GM23248 (cell line): Measurements from ENCODE around the gene MAP4K3. TPM values are rescaled to one million over a fixed set of nuclear protein-coding genes. Genes with fewer than 3 reads are reported as not detected.

Experiments
- DNase-seq: peaks from one replicate; pipeline ENCODE4 v3.0.0-alpha.2; 2015
- H2AFZ ChIP-seq: fragments of 200-600 bp; sonication (generic); 2 replicates; pipeline ENCODE4 v1.6.1; 2016; ENCODE audit warnings: antibody characterized with exemption
- H3F3A ChIP-seq: fragments of 200-600 bp; sonication (generic); 2 replicates; pipeline ENCODE4 v1.6.1; 2016; ENCODE audit warnings: mild to moderate bottlenecking, antibody characterized with exemption, mixed run types; ENCODE audit not compliant: insufficient read depth
- H3K27ac ChIP-seq: fragments of 200-600 bp; sonication (generic); 2 replicates; pipeline ENCODE4 v1.5.1; 2016; ENCODE audit warnings: mild to moderate bottlenecking
- H3K27me3 ChIP-seq: fragments of 200-600 bp; sonication (generic); replicated peaks from 2 replicates; pipeline ENCODE4 v1.6.1; 2016; ENCODE audit warnings: mild to moderate bottlenecking; ENCODE audit not compliant: insufficient read depth
- H3K36me3 ChIP-seq: fragments of 200-600 bp; sonication (generic); 2 replicates; pipeline ENCODE4 v1.6.1; 2016; ENCODE audit warnings: low read depth, mild to moderate bottlenecking
- H3K4me1 ChIP-seq: fragments of 200-600 bp; sonication (generic); 2 replicates; pipeline ENCODE4 v1.6.1; 2016; ENCODE audit warnings: mild to moderate bottlenecking; ENCODE audit not compliant: insufficient read depth
- H3K4me2 ChIP-seq: fragments of 200-600 bp; sonication (generic); one replicate; pipeline ENCODE4 v1.6.1; 2016; ENCODE audit warnings: mild to moderate bottlenecking; ENCODE audit not compliant: unreplicated experiment
- H3K4me3 ChIP-seq: fragments of 200-600 bp; sonication (generic); 2 replicates; pipeline ENCODE4 v1.5.1; 2016; ENCODE audit warnings: mild to moderate bottlenecking
- H3K79me2 ChIP-seq: fragments of 200-600 bp; sonication (generic); 2 replicates; pipeline ENCODE4 v1.6.1; 2016; ENCODE audit warnings: mild to moderate bottlenecking; ENCODE audit not compliant: insufficient read depth
- H3K9ac ChIP-seq: fragments of 200-600 bp; sonication (generic); 2 replicates; pipeline ENCODE4 v1.6.1; 2016; ENCODE audit warnings: mild to moderate bottlenecking
- H3K9me2 ChIP-seq: fragments of 200-600 bp; sonication (generic); 2 replicates; pipeline ENCODE4 v1.6.1; 2016; ENCODE audit warnings: mixed run types, mild to moderate bottlenecking, moderate library complexity; ENCODE audit not compliant: insufficient read depth
- H3K9me3 ChIP-seq: fragments of 200-600 bp; sonication (generic); one replicate; pipeline ENCODE4 v1.6.1; 2017; ENCODE audit warnings: low read depth
- H4K20me1 ChIP-seq: fragments of 200-600 bp; sonication (generic); 2 replicates; pipeline ENCODE4 v1.6.0; 2016; ENCODE audit not compliant: insufficient read depth
- EZH2 ChIP-seq: fragments of 200-600 bp; sonication (generic); IDR thresholded peaks from 2 replicates; pipeline ENCODE4 v1.6.1; 2018; ENCODE audit warnings: antibody characterized with exemption, mild to moderate bottlenecking; ENCODE audit not compliant: insufficient read depth, poor library complexity, severe bottlenecking
- EZH2phosphoT487 ChIP-seq: fragments of 200-600 bp; sonication (generic); IDR thresholded peaks from 2 replicates; pipeline ENCODE4 v1.6.1; 2018; ENCODE audit warnings: antibody characterized with exemption, moderate library complexity, mild to moderate bottlenecking, low read depth; ENCODE audit not compliant: insufficient read depth
- WGBS, 2 experiments: methylation state at CpG; one replicate each; pipeline ENCODE4 v1.1.6; 2015 to 2017; ENCODE audit warnings: low lambda C conversion rate in 2 of 2, low coverage in 1 of 2; ENCODE audit errors: missing lambda C conversion rate in 2 of 2; 5-methylcytosine and 5-hydroxymethylcytosine counted together
- in situ Hi-C: fragments of 300-500 bp; cut with MboI; formaldehyde crosslinking; loops from 2 replicates; pipeline ENCODE4 v1.15.0; 2020
- polyA plus RNA-seq: library from polyadenylated mRNA; unstranded; fragments of >200 nt; fragmentation: Nextera tagmentation; extraction: Ambion mirVana; gene quantifications from 2 replicates; pipeline ENCODE4 v1.2.1, GENCODE V29; 2016
- total RNA-seq: library from RNA; depleted of rRNA; stranded (reverse); fragments of >200 nt; shearing (Covaris generic); gene quantifications from 2 replicates; pipeline ENCODE4 v1.2.3, GENCODE V29; 2014

MAP4K3 gene
- total and polyA plus RNA-seq, 2 experiments from 2014 or later, result 9.9 to 32.0 TPM

DNA sequence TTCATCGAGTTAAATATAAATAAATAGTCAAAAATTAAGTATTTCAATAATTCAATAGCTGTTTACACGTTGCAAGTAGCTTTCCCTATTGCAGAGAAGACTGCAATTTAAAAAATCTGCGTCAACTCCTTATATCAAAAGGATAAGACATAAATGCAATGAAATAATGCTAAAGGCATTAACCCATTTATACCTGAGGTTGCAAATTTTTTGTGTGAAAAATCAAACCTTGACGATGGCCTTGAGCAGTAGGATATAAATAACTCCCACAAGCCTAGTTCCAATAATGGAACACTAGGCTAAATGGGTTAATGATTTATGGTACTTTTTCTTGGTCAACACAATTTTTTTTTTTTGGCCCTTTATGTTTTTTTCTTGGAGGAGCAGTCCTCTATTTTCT is 116.9 kb downstream of the MAP4K3 start:
- no peaks in the 10 kb centered on the region for H4K20me1 ChIP-seq
- WGBS, 2 experiments, result 86 to 87% methylated on average over 4 of the region's 4 CpGs
- H3K4me3 ChIP-seq, result no peak overlapping the region
- no peak overlapping the region for H3K9ac ChIP-seq
- no peaks in the 10 kb centered on the region for H3K27me3 ChIP-seq
- H3F3A ChIP-seq, result peaks cover 5% of the 10 kb centered on the region; the same call in 1 of the 2 replicates
- H3K36me3 ChIP-seq, result peaks cover 8% of the 10 kb centered on the region; the same call in 1 of the 2 replicates
- TF ChIP-seq EZH2phosphoT487 (no peak), EZH2 (no peak)
- no peaks in the 10 kb centered on the region for H3K79me2 ChIP-seq
- no peaks in the 10 kb centered on the region for H3K9me3 ChIP-seq
- no peak overlapping the region for H3K4me2 ChIP-seq
- H3K9me2 ChIP-seq, result no peaks in the 10 kb centered on the region
- no peak for DNase-seq
- H3K27ac ChIP-seq, result no peak overlapping the region
- no peak overlapping the region for H2AFZ ChIP-seq
- in situ Hi-C loops, result no loop called here
- no peaks in the 10 kb centered on the region for H3K4me1 ChIP-seq

DNA sequence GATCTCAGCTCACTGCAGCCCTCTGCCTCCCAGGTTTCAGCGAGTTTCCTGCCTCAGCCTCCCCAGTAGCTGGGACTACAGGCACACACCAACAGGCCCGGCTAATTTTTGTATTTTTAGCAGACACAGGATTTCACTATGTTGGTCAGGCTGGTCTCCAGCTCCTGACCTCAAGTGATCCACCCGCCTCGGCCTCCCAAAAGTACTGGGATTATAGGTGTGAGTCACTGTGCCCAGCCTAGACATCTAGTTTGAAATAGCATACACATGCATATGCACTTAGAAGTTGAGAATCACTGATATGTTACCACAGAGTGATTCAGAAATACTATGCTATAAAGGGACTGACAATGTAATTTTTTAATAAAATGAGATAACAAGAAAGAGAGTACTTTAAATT is 123.5 kb downstream of the MAP4K3 start:
- peak overlapping the region; percentile 32 for H3K4me2 ChIP-seq
- H3K4me1 ChIP-seq, result peaks cover 10% of the 10 kb centered on the region
- no peaks in the 10 kb centered on the region for H3K9me3 ChIP-seq
- no peak overlapping the region for H3K4me3 ChIP-seq
- no peaks in the 10 kb centered on the region for H4K20me1 ChIP-seq
- H3F3A ChIP-seq, result peaks cover 25% of the 10 kb centered on the region; the same call in 1 of the 2 replicates
- peaks cover 13% of the 10 kb centered on the region; the same call in 1 of the 2 replicates for H3K36me3 ChIP-seq
- 33 to 38% methylated on average over 4 of the region's 4 CpGs for WGBS, 2 experiments
- DNase-seq, result peak; percentile 87
- H2AFZ ChIP-seq, result no peak overlapping the region
- H3K9ac ChIP-seq, result peak overlapping the region; percentile 25; the same call in 1 of the 2 replicates
- no peaks in the 10 kb centered on the region for H3K27me3 ChIP-seq
- in situ Hi-C loops, result no loop called here
- no peaks in the 10 kb centered on the region for H3K79me2 ChIP-seq
- peak overlapping the region; percentile 75 for H3K27ac ChIP-seq
- TF ChIP-seq EZH2phosphoT487 (no peak), EZH2 (no peak)
- no peaks in the 10 kb centered on the region for H3K9me2 ChIP-seq

DNA sequence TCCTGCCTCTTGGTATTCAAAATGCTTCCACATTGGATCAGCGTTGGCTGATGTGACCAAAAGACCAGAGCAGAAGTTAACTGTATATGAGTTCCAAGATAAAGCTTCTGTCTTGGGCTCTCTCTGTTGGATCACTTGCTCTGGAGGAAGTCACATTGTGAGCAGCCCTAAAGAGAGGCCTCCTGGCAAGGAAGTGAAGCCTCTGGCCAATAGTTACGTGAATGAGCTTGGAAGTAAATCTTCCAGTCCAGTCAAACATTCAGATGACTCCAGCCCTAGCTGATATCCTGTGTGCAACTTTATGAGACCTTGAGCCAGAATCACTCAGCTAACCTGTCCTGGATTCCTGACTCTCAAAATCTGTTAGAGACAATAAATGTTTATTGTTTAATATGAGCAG is 125.6 kb downstream of the MAP4K3 start:
- no peak overlapping the region for H3K4me3 ChIP-seq
- H3K79me2 ChIP-seq, result no peaks in the 10 kb centered on the region
- no peak for DNase-seq
- TF ChIP-seq EZH2, result no peak
- no peak for TF ChIP-seq EZH2phosphoT487
- WGBS, 2 experiments, result 94 to 100% methylated on average over 2 of the region's 2 CpGs
- peaks cover 10% of the 10 kb centered on the region for H3K4me1 ChIP-seq
- H3K4me2 ChIP-seq, result no peak overlapping the region
- in situ Hi-C loops, result no loop called here
- no peak overlapping the region for H3K27ac ChIP-seq
- no peaks in the 10 kb centered on the region for H3K27me3 ChIP-seq
- no peaks in the 10 kb centered on the region for H3K9me3 ChIP-seq
- H3F3A ChIP-seq, result peaks cover 25% of the 10 kb centered on the region; the same call in 1 of the 2 replicates
- H2AFZ ChIP-seq, result no peak overlapping the region
- H3K9me2 ChIP-seq, result no peaks in the 10 kb centered on the region
- no peaks in the 10 kb centered on the region for H4K20me1 ChIP-seq
- no peak overlapping the region for H3K9ac ChIP-seq
- peaks cover 13% of the 10 kb centered on the region; the same call in 1 of the 2 replicates for H3K36me3 ChIP-seq

DNA sequence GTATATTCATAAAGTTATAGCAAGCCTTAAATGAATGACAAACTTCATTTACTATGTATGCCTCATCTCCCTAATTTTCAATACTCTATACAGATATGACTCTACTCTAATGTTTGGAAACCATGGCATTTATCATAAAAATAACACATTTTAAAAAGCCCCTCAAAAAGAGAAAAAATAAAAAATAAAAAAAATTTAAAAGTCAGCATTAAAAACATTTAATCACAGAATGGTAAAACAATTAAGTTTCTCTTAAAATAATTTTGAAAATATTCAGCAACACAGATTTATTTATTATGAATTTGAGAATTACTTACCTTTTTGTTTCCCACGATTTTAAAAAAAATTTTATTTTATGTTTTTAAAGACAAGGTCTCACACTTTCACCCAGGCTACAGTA is 128.3 kb downstream of the MAP4K3 start:
- no peaks in the 10 kb centered on the region for H3K9me2 ChIP-seq
- no peaks in the 10 kb centered on the region for H4K20me1 ChIP-seq
- in situ Hi-C loops, result no loop called here
- TF ChIP-seq EZH2 (no peak), EZH2phosphoT487 (no peak)
- WGBS, 2 experiments, result 85 to 93% methylated on average over 1 of the region's 1 CpG
- H3K9me3 ChIP-seq, result no peaks in the 10 kb centered on the region
- no peaks in the 10 kb centered on the region for H3K27me3 ChIP-seq
- H3K9ac ChIP-seq, result no peak overlapping the region
- no peak overlapping the region for H3K4me3 ChIP-seq
- DNase-seq, result no peak
- peaks cover 16% of the 10 kb centered on the region for H3K4me1 ChIP-seq
- H2AFZ ChIP-seq, result no peak overlapping the region
- no peaks in the 10 kb centered on the region for H3K79me2 ChIP-seq
- peaks cover 16% of the 10 kb centered on the region; the same call in 1 of the 2 replicates for H3F3A ChIP-seq
- H3K27ac ChIP-seq, result no peak overlapping the region
- H3K4me2 ChIP-seq, result no peak overlapping the region
- peaks cover 13% of the 10 kb centered on the region; the same call in 1 of the 2 replicates for H3K36me3 ChIP-seq

DNA sequence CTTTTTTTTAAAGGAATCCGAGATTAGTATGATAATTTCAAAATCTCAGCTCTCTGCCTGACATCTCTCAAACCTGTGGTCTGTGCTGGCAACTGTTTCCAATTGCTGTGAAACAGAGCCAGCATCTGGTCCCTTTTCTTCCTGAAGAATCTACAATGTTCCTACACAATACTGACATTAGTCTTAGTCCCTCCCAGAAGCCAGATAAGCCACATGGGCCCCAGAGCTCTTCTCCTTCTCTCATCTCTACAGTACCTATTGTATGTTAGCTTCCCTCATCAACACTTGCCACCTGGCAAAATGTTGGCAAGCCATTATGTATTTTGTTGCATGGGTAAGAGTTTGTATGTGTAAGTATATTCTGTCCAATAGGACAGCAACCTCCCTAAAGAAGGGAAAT is 130.5 kb downstream of the MAP4K3 start:
- no peak overlapping the region for H3K27ac ChIP-seq
- 0 out of 2 replicates have a peak, but pooled peaks cover 2% of the 10 kb centered on the region for H3K36me3 ChIP-seq
- peaks cover 8% of the 10 kb centered on the region; the same call in 1 of the 2 replicates for H3F3A ChIP-seq
- H3K27me3 ChIP-seq, result no peaks in the 10 kb centered on the region
- in situ Hi-C loops, result no loop called here
- H3K4me1 ChIP-seq, result peaks cover 12% of the 10 kb centered on the region
- H3K9me3 ChIP-seq, result no peaks in the 10 kb centered on the region
- WGBS, 2 experiments, result 47 to 57% methylated on average over 1 of the region's 1 CpG
- H3K9me2 ChIP-seq, result no peaks in the 10 kb centered on the region
- no peaks in the 10 kb centered on the region for H3K79me2 ChIP-seq
- DNase-seq, result no peak
- no peak for TF ChIP-seq EZH2
- TF ChIP-seq EZH2phosphoT487, result no peak
- H3K9ac ChIP-seq, result no peak overlapping the region
- no peaks in the 10 kb centered on the region for H4K20me1 ChIP-seq
- no peak overlapping the region for H3K4me2 ChIP-seq
- H2AFZ ChIP-seq, result no peak overlapping the region
- no peak overlapping the region for H3K4me3 ChIP-seq
